Measurements from ENCODE around the gene CDC45.

The CDC45 gene

GRCh38 chr22:19553201-19553600 lies 73.5 kb downstream of the CDC45 start:
- H3K9me3 ChIP-seq (ENCODE audit: control insufficient read depth, low read length) = peaks cover 4% of the 10 kb centered on the region
- H2AFZ ChIP-seq (ENCODE audit: low read depth, low read length) = no peak overlapping the region
- H3K4me3 ChIP-seq (ENCODE audit: insufficient read depth in 1 of 2, low read depth in 1 of 2, low read length in 2 of 2) = no peak overlapping the region
- no peaks in the 10 kb centered on the region for H3K79me1 ChIP-seq (replicated peaks; ENCODE audit: low read length, poor library complexity, severe bottlenecking)
- DNase-seq = no peak
- no peak overlapping the region for H2BK5ac ChIP-seq (ENCODE audit: low read depth, low read length, poor library complexity, severe bottlenecking)
- H3K4ac ChIP-seq (ENCODE audit: low read depth in 1 of 2, low read length in 2 of 2) = no peak overlapping the region
- H3K4me1 ChIP-seq (ENCODE audit: control insufficient read depth, insufficient read depth, low read depth, low read length) = peaks cover 3% of the 10 kb centered on the region
- H3K36me3 ChIP-seq (ENCODE audit: control insufficient read depth in 1 of 2, insufficient read depth in 2 of 2, low read depth in 1 of 2, low read length in 2 of 2) = no peaks in the 10 kb centered on the region
- H2BK12ac ChIP-seq (ENCODE audit: low read length in 2 of 2) = no peak overlapping the region
- no peak overlapping the region for H3K9ac ChIP-seq (ENCODE audit: low read length)
- 100% methylated on average over 1 of the region's 2 CpGs for WGBS
- H2BK15ac ChIP-seq (ENCODE audit: low read depth, poor library complexity, severe bottlenecking) = no peak overlapping the region
- no peak overlapping the region for H3K4me2 ChIP-seq (ENCODE audit: low read length, poor library complexity, severe bottlenecking)
- no peak overlapping the region for H2BK120ac ChIP-seq (ENCODE audit: low read depth, low read length)
- no peak overlapping the region for H4K91ac ChIP-seq (ENCODE audit: low read length)
- peaks cover 0 to 33% of the 10 kb centered on the region in 2 experiments for H3K27me3 ChIP-seq (ENCODE audit: control insufficient read depth in 1 of 2, insufficient read depth in 1 of 2, low read length in 2 of 2)
- no peak overlapping the region for H3K14ac ChIP-seq (ENCODE audit: low read length in 2 of 2)
- no peak overlapping the region for H4K8ac ChIP-seq (ENCODE audit: low read length)
- H3K18ac ChIP-seq (ENCODE audit: low read depth in 1 of 2, low read length in 2 of 2) = no peak overlapping the region
- no peak overlapping the region for H3K23ac ChIP-seq (ENCODE audit: low read length in 2 of 2)
- H3K27ac ChIP-seq (ENCODE audit: low read length, poor library complexity, severe bottlenecking) = no peak overlapping the region
- no peak overlapping the region for H2AK5ac ChIP-seq (ENCODE audit: low read length, severe bottlenecking)

- no peak overlapping the region for H3K14ac ChIP-seq (ENCODE audit: low read length in 2 of 2)
- H3K9me3 ChIP-seq (ENCODE audit: control insufficient read depth, low read length) = peaks cover 4% of the 10 kb centered on the region
- peak; percentile 66 for DNase-seq
- no peak overlapping the region for H3K18ac ChIP-seq (ENCODE audit: low read depth in 1 of 2, low read length in 2 of 2)
- no peak overlapping the region for H2BK5ac ChIP-seq (ENCODE audit: low read depth, low read length, poor library complexity, severe bottlenecking)
- no peaks in the 10 kb centered on the region for H3K79me1 ChIP-seq (replicated peaks; ENCODE audit: low read length, poor library complexity, severe bottlenecking)
- H2AFZ ChIP-seq (ENCODE audit: low read depth, low read length) = no peak overlapping the region
- WGBS = 65% methylated on average over 9 of the region's 12 CpGs
- no peak overlapping the region for H3K27ac ChIP-seq (ENCODE audit: low read length, poor library complexity, severe bottlenecking)
- H4K8ac ChIP-seq (ENCODE audit: low read length) = no peak overlapping the region
- no peak overlapping the region for H3K4me2 ChIP-seq (ENCODE audit: low read length, poor library complexity, severe bottlenecking)
- no peaks in the 10 kb centered on the region for H3K36me3 ChIP-seq (ENCODE audit: control insufficient read depth in 1 of 2, insufficient read depth in 2 of 2, low read depth in 1 of 2, low read length in 2 of 2)
- peaks cover 3% of the 10 kb centered on the region for H3K4me1 ChIP-seq (ENCODE audit: control insufficient read depth, insufficient read depth, low read depth, low read length)
- peaks cover 0 to 25% of the 10 kb centered on the region in 2 experiments for H3K27me3 ChIP-seq (ENCODE audit: control insufficient read depth in 1 of 2, insufficient read depth in 1 of 2, low read length in 2 of 2)
- H3K23ac ChIP-seq (ENCODE audit: low read length in 2 of 2) = no peak overlapping the region
- no peak overlapping the region for H2AK5ac ChIP-seq (ENCODE audit: low read length, severe bottlenecking)
- H3K4me3 ChIP-seq (ENCODE audit: insufficient read depth in 1 of 2, low read depth in 1 of 2, low read length in 2 of 2) = no peak overlapping the region
- no peak overlapping the region for H3K9ac ChIP-seq (ENCODE audit: low read length)
- no peak overlapping the region for H2BK120ac ChIP-seq (ENCODE audit: low read depth, low read length)
- H4K91ac ChIP-seq (ENCODE audit: low read length) = no peak overlapping the region
- H2BK12ac ChIP-seq (ENCODE audit: low read length in 2 of 2) = no peak overlapping the region
- H2BK15ac ChIP-seq (ENCODE audit: low read depth, poor library complexity, severe bottlenecking) = no peak overlapping the region
- no peak overlapping the region for H3K4ac ChIP-seq (ENCODE audit: low read depth in 1 of 2, low read length in 2 of 2)
Observed at GRCh38 chr22:19554834-19555404, 75.2 kb downstream of the CDC45 start.

GRCh38 chr22:19555651-19556050 lies 75.9 kb downstream of the CDC45 start:
- Histone ChIP-seq H4K8ac (ENCODE audit: low read length) (no peak overlapping the region), H3K27me3 (ENCODE audit: control insufficient read depth in 1 of 2, insufficient read depth in 1 of 2, low read length in 2 of 2) (peaks cover 0 to 25% of the 10 kb centered on the region in 2 experiments), H3K27ac (ENCODE audit: low read length, poor library complexity, severe bottlenecking) (no peak overlapping the region), H3K14ac (ENCODE audit: low read length in 2 of 2) (no peak overlapping the region), H3K9ac (ENCODE audit: low read length) (no peak overlapping the region), H3K79me1 (replicated peaks; ENCODE audit: low read length, poor library complexity, severe bottlenecking) (no peaks in the 10 kb centered on the region), H3K36me3 (ENCODE audit: control insufficient read depth in 1 of 2, insufficient read depth in 2 of 2, low read depth in 1 of 2, low read length in 2 of 2) (no peaks in the 10 kb centered on the region), H2AFZ (ENCODE audit: low read depth, low read length) (no peak overlapping the region), H2BK12ac (ENCODE audit: low read length in 2 of 2) (peak overlapping the region in 1 of 2 experiments; percentile 93), H3K4ac (ENCODE audit: low read depth in 1 of 2, low read length in 2 of 2) (no peak overlapping the region), H3K4me1 (ENCODE audit: control insufficient read depth, insufficient read depth, low read depth, low read length) (peaks cover 3% of the 10 kb centered on the region), H3K23ac (ENCODE audit: low read length in 2 of 2) (no peak overlapping the region), H3K4me3 (ENCODE audit: insufficient read depth in 1 of 2, low read depth in 1 of 2, low read length in 2 of 2) (no peak overlapping the region), H3K4me2 (ENCODE audit: low read length, poor library complexity, severe bottlenecking) (no peak overlapping the region), H2BK15ac (ENCODE audit: low read depth, poor library complexity, severe bottlenecking) (no peak overlapping the region), H3K18ac (ENCODE audit: low read depth in 1 of 2, low read length in 2 of 2) (no peak overlapping the region), H4K91ac (ENCODE audit: low read length) (no peak overlapping the region), H2BK120ac (ENCODE audit: low read depth, low read length) (no peak overlapping the region), H2BK5ac (ENCODE audit: low read depth, low read length, poor library complexity, severe bottlenecking) (no peak overlapping the region), H2AK5ac (ENCODE audit: low read length, severe bottlenecking) (no peak overlapping the region), H3K9me3 (ENCODE audit: control insufficient read depth, low read length) (peaks cover 4% of the 10 kb centered on the region)
- DNase-seq = no peak
- 79% methylated on average over 6 of the region's 6 CpGs for WGBS

- Histone ChIP-seq H3K9me3 (ENCODE audit: control insufficient read depth, low read length) (peaks cover 4% of the 10 kb centered on the region), H3K4me3 (ENCODE audit: insufficient read depth in 1 of 2, low read depth in 1 of 2, low read length in 2 of 2) (no peak overlapping the region), H4K91ac (ENCODE audit: low read length) (no peak overlapping the region), H3K4ac (ENCODE audit: low read depth in 1 of 2, low read length in 2 of 2) (no peak overlapping the region), H4K8ac (ENCODE audit: low read length) (no peak overlapping the region), H3K27ac (ENCODE audit: low read length, poor library complexity, severe bottlenecking) (no peak overlapping the region), H2BK5ac (ENCODE audit: low read depth, low read length, poor library complexity, severe bottlenecking) (no peak overlapping the region), H2AK5ac (ENCODE audit: low read length, severe bottlenecking) (no peak overlapping the region), H2BK15ac (ENCODE audit: low read depth, poor library complexity, severe bottlenecking) (no peak overlapping the region), H3K9ac (ENCODE audit: low read length) (no peak overlapping the region), H3K18ac (ENCODE audit: low read depth in 1 of 2, low read length in 2 of 2) (no peak overlapping the region), H3K79me1 (replicated peaks; ENCODE audit: low read length, poor library complexity, severe bottlenecking) (no peaks in the 10 kb centered on the region), H3K23ac (ENCODE audit: low read length in 2 of 2) (no peak overlapping the region), H3K14ac (ENCODE audit: low read length in 2 of 2) (no peak overlapping the region), H2BK120ac (ENCODE audit: low read depth, low read length) (no peak overlapping the region), H2AFZ (ENCODE audit: low read depth, low read length) (no peak overlapping the region), H3K27me3 (ENCODE audit: control insufficient read depth in 1 of 2, insufficient read depth in 1 of 2, low read length in 2 of 2) (peaks cover 0 to 18% of the 10 kb centered on the region in 2 experiments), H3K4me1 (ENCODE audit: control insufficient read depth, insufficient read depth, low read depth, low read length) (peaks cover 3% of the 10 kb centered on the region), H2BK12ac (ENCODE audit: low read length in 2 of 2) (no peak overlapping the region), H3K36me3 (ENCODE audit: control insufficient read depth in 1 of 2, insufficient read depth in 2 of 2, low read depth in 1 of 2, low read length in 2 of 2) (no peaks in the 10 kb centered on the region), H3K4me2 (ENCODE audit: low read length, poor library complexity, severe bottlenecking) (no peak overlapping the region)
- DNase-seq = no peak
- 86% methylated on average over 8 of the region's 10 CpGs for WGBS
Observed at GRCh38 chr22:19556963-19557545, 77.3 kb downstream of the CDC45 start.
